HG02642 (cell line): Measurements from ENCODE around the gene ZNF335.
"Not testable (repeated sequence)": the region's sequence is repeated elsewhere in the genome, so short reads cannot be mapped to it uniquely, and the experiment has no call there.

ENCODE experiments used
- ATAC-seq: cut with Tn5 transposase; IDR thresholded peaks from one replicate; pipeline ENCODE4 v1.9.1; 2021; ENCODE audit warnings: mild to moderate bottlenecking; ENCODE audit not compliant: unreplicated experiment, poor library complexity

The ZNF335 gene

GRCh38 chr20:46001498-46001897 lies 29.5 kb upstream of the ZNF335 start:
- no peak for ATAC-seq

GRCh38 chr20:46000262-46000996 lies 28.4 kb upstream of the ZNF335 start:
- ATAC-seq: no peak

GRCh38 chr20:45999557-46000261 lies 27.7 kb upstream of the ZNF335 start:
- no peak for ATAC-seq

GRCh38 chr20:45998761-45999160 lies 26.8 kb upstream of the ZNF335 start:
- ATAC-seq: no peak

- ATAC-seq: no peak
These were observed 26.3 kb upstream of the ZNF335 start for GRCh38 chr20:45998337-45998736.

- no peak for ATAC-seq
These were observed 25.2 kb upstream of the ZNF335 start for GRCh38 chr20:45997187-45997586.

- not testable (repeated sequence) for ATAC-seq
These were observed 23.6 kb upstream of the ZNF335 start for GRCh38 chr20:45995495-45996097.

- ATAC-seq: no peak
These were observed 22.9 kb upstream of the ZNF335 start for GRCh38 chr20:45994761-45995493.

- ATAC-seq: no peak
These were observed 21.4 kb upstream of the ZNF335 start for GRCh38 chr20:45993197-45993951.

GRCh38 chr20:45991616-45992015 lies 19.6 kb upstream of the ZNF335 start:
- ATAC-seq: no peak

- not testable (repeated sequence) for ATAC-seq
These were observed 16.8 kb upstream of the ZNF335 start for GRCh38 chr20:45988830-45989229.

- peak; percentile 64 for ATAC-seq
These were observed 15.2 kb upstream of the ZNF335 start for GRCh38 chr20:45987108-45987780.

- ATAC-seq: no peak
These were observed 13.6 kb upstream of the ZNF335 start for GRCh38 chr20:45985573-45985972.

- ATAC-seq: no peak
These were observed 11.3 kb upstream of the ZNF335 start for GRCh38 chr20:45983279-45983743.

- ATAC-seq: no peak
These were observed 9.3 kb upstream of the ZNF335 start for GRCh38 chr20:45981261-45981660.

GRCh38 chr20:45976086-45976485 lies 4.1 kb upstream of the ZNF335 start:
- no peak for ATAC-seq

GRCh38 chr20:45975686-45976085 lies 3.7 kb upstream of the ZNF335 start:
- no peak for ATAC-seq

- ATAC-seq: no peak
These were observed 3.0 kb upstream of the ZNF335 start for GRCh38 chr20:45974896-45975565.
